Mucosa of descending colon (tissue), 3 donors: Measurements from ENCODE around the gene NCKAP5L. TPM values are rescaled to one million over a fixed set of nuclear protein-coding genes. Genes with fewer than 3 reads are reported as not detected.

ENCODE experiments used
- ATAC-seq: fragments of 200-7000 bp; cut with Tn5 transposase; one replicate; pipeline ENCODE4 v1.9.1; 2020; ENCODE audit warnings: mild to moderate bottlenecking, moderate library complexity
- DNase-seq, 3 donors: peaks; one replicate each; pipeline ENCODE4 v3.0.0-alpha.2; 2020
- H3K36me3 ChIP-seq: fragments of 200-600 bp; one replicate; pipeline ENCODE4 v1.8.0; 2021; ENCODE audit warnings: low read depth, mild to moderate bottlenecking
- H3K4me1 ChIP-seq: fragments of 200-600 bp; one replicate; pipeline ENCODE4 v1.8.0; 2021; ENCODE audit warnings: low read depth, mild to moderate bottlenecking
- H3K4me3 ChIP-seq: fragments of 200-600 bp; one replicate; pipeline ENCODE4 v1.8.0; 2021; ENCODE audit warnings: mild to moderate bottlenecking
- H3K9me3 ChIP-seq: fragments of 200-600 bp; one replicate; pipeline ENCODE4 v1.8.0; 2021; ENCODE audit warnings: mild to moderate bottlenecking
- CTCF ChIP-seq: fragments of 200-600 bp; IDR thresholded peaks from one replicate; pipeline ENCODE4 v1.8.0; 2022; ENCODE audit warnings: antibody characterized with exemption, mild to moderate bottlenecking
- intact Hi-C, 2 donors: fragments of 100-400 bp; cut with DNase I in 1 of 2; cut with micrococcal nuclease in 1 of 2; formaldehyde crosslinking; loops; one replicate each; pipeline versions ENCODE4 v1.11.0 to v1.11.1; 2022; cut with DNase I, micrococcal nuclease
- total RNA-seq, 3 donors: library from RNA; stranded (reverse); fragmentation: NEBNext Ultra II Directional in 2 of 3; extraction: Animal tissue kit (Norgen Biotek cat#: 25700) in 2 of 3; gene quantifications; one replicate each; pipeline versions ENCODE4 v1.2.1 to v1.2.4, GENCODE V29; 2021 to 2023
- donor health status: DM: no; HTN: no; CAD: no; lungs with moderate emphysema.
- donor health status: DM: no; HTN: no; CAD: no.
- donor health status: DM: no; HTN: yes; CAD: no.

Gene NCKAP5L
- total RNA-seq, 3 donors from 2014 or later: 2.5 to 17.7 (median 4.7) TPM

DNA sequence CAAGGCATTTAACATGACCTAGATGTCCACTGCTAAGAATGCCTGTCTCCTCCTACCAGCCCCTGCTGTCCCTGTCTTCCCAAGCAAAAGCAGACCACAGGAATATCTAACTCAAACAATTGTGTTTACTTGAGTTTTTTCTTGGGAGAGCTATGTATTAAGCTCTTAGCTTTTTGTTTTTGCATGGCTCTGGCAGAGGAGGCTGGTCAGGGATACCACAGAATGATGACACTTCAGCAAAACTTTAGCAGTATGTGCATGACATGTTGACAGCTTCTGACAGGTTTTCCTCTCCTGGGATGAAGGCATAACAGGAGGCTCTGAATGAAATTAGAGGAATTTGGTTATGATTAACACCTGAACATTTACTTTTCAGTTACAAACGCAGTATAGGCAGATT is 79.9 kb downstream of the NCKAP5L start:
- intact Hi-C loops: no loop called here
- no peak overlapping the region for H3K4me3 ChIP-seq
- H3K4me1 ChIP-seq: peaks cover 26% of the 10 kb centered on the region
- no peaks in the 10 kb centered on the region for H3K9me3 ChIP-seq
- no peak for ATAC-seq
- TF ChIP-seq CTCF: no peak
- no peaks in the 10 kb centered on the region for H3K36me3 ChIP-seq
- DNase-seq: no peak

DNA sequence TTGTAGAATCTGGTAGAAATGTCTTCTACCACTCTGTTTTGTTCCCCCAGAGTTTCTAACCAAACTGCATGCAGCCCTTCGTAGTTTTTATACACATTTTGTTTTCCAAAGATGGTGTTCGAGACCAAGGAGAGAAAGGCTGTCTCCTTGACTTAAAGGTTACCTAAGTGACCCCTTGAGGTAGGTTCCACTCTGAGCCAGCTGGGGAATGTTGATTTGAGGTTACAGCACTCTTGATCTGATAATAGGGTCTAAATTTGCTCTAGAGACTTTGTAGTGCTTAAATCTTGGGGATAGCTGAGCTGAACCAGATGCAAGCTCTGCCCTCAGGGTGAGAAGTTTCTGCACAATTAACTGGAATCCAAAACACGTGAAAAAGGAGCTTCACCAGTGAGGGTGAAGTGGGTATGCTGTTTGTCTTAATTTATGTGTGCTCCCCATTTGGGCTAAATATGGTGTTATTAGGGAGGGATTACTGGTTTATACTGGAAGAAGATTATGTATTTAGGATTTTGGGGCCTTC is 83.8 kb downstream of the NCKAP5L start:
- Histone ChIP-seq H3K4me1 (peaks cover 21% of the 10 kb centered on the region), H3K36me3 (no peaks in the 10 kb centered on the region), H3K9me3 (no peaks in the 10 kb centered on the region), H3K4me3 (no peak overlapping the region)
- ATAC-seq (no peak), DNase-seq (no peak)
- intact Hi-C loops: no loop called here
- TF ChIP-seq CTCF: no peak

- peaks cover 18% of the 10 kb centered on the region for H3K4me1 ChIP-seq
- H3K9me3 ChIP-seq: no peaks in the 10 kb centered on the region
- ATAC-seq (peak; percentile 84), DNase-seq (peak; percentile 89 to 94 (median 92))
- TF ChIP-seq CTCF: no peak
- peak overlapping the region; percentile 58 for H3K4me3 ChIP-seq
- H3K36me3 ChIP-seq: no peaks in the 10 kb centered on the region
- intact Hi-C loops: no loop called here
These were observed 86.2 kb downstream of the NCKAP5L start for GRCh38 chr12:49741882-49742620.

Other genes starting within 250 kb of the NCKAP5L start
- under 1 TPM; 0.35 to 0.63 (median 0.39) TPM for gene FAM186B, start 222.8 kb downstream of the NCKAP5L start, total RNA-seq
- gene PRPF40B, start 204.9 kb downstream of the NCKAP5L start, total RNA-seq: 10 to 100 TPM; 11.5 to 27.2 (median 12.7) TPM
- gene FMNL3, start 121.0 kb downstream of the NCKAP5L start, total RNA-seq: 10 to 100 TPM in 1 of 3 donors, 1 to 10 TPM in 2; 4.2 to 13.4 (median 7.1) TPM
- gene TMBIM6, start 86.9 kb downstream of the NCKAP5L start, total RNA-seq: 100 to 1,000 TPM; 614 to 954 (median 773) TPM
- 1 to 10 TPM; 3.0 to 5.0 (median 3.7) TPM for gene BCDIN3D, start 14.7 kb upstream of the NCKAP5L start, total RNA-seq
- gene FAIM2, start 75.5 kb upstream of the NCKAP5L start, total RNA-seq: 10 to 100 TPM in 1 of 3 donors, 1 to 10 TPM in 1, under 1 TPM in 1; 0.67 to 12.9 (median 2.5) TPM
- gene AQP2, start 122.3 kb upstream of the NCKAP5L start, total RNA-seq: not detected
- not detected for gene AQP5, start 133.5 kb upstream of the NCKAP5L start, total RNA-seq
- gene AQP6, start 144.5 kb upstream of the NCKAP5L start, total RNA-seq: under 1 TPM in 1 of 3 donors, not detected in 2; 0.54 TPM
- 10 to 100 TPM; 16.0 to 45.5 (median 34.4) TPM for gene RACGAP1, start 197.1 kb upstream of the NCKAP5L start, total RNA-seq
- 1 to 10 TPM in 2 of 3 donors, under 1 TPM in 1; 0.35 to 9.9 (median 1.7) TPM for gene ASIC1, start 229.2 kb upstream of the NCKAP5L start, total RNA-seq